Testis (tissue), 2 donors: ENCODE results near the gene BMP7.

Experiments
- CTCF ChIP-seq, 3 experiments: fragments of 450-650 bp in 2 of 3; fragments of 200-600 bp in 1 of 3; sonication (generic) in 1 of 3; IDR thresholded peaks; one replicate each; pipeline ENCODE4 v1.5.1; 2016 to 2019; ENCODE audit warnings: antibody characterized with exemption in 3 of 3, mild to moderate bottlenecking in 2 of 3, moderate library complexity in 1 of 3
- POLR2A ChIP-seq: fragments of 450-650 bp; IDR thresholded peaks from one replicate; pipeline ENCODE4 v1.6.1; 2017; ENCODE audit warnings: antibody characterized with exemption, mild to moderate bottlenecking, moderate library complexity

GRCh38 chr20:57283860-57284259 lies 17.4 kb upstream of the BMP7 start:
- TF ChIP-seq CTCF (IDR thresholded peaks at IDR 0.05) (no peak), POLR2A (no peak)
